Kidney (tissue), 14 donors: ENCODE results near the gene CENPO. TPM values are rescaled to one million over a fixed set of nuclear protein-coding genes. Genes with fewer than 3 reads are reported as not detected.

Experiments
- DNase-seq, 5 donors: peaks; one replicate each; pipeline ENCODE4 v3.0.0-alpha.2; 2013 to 2020
- FAIRE-seq: peaks from 2 replicates; lab custom pipeline; 2012; peaks lifted over from hg19 to GRCh38; lab: Jason Lieb, UNC
- H3K27ac ChIP-seq, 2 donors: one replicate each; pipeline ENCODE4 v1.7.0; 2013; ENCODE audit warnings: low read depth in 2 of 2, low read length in 2 of 2, inconsistent platforms in 1 of 2
- H3K27me3 ChIP-seq: one replicate; pipeline ENCODE4 v1.7.1; 2013; ENCODE audit warnings: low read length, inconsistent platforms; ENCODE audit not compliant: control insufficient read depth, insufficient read depth
- H3K36me3 ChIP-seq, 3 donors: one replicate each; pipeline versions ENCODE4 v1.7.0 to v1.7.1; 2013; ENCODE audit warnings: low read length in 3 of 3, control low read depth in 1 of 3, inconsistent platforms in 1 of 3; ENCODE audit not compliant: insufficient read depth in 3 of 3, control insufficient read depth in 2 of 3
- H3K4me1 ChIP-seq, 3 donors: one replicate each; pipeline versions ENCODE4 v1.7.0 to v1.7.1; 2013; ENCODE audit warnings: low read length in 3 of 3, inconsistent platforms in 1 of 3, low read depth in 1 of 3; ENCODE audit not compliant: control insufficient read depth in 2 of 3, insufficient read depth in 2 of 3
- H3K4me3 ChIP-seq, 3 donors: one replicate each; pipeline versions ENCODE4 v1.7.0 to v1.8.1; 2013; ENCODE audit warnings: low read length in 3 of 3, control low read depth in 1 of 3, inconsistent platforms in 1 of 3
- H3K9ac ChIP-seq, 3 donors: one replicate each; pipeline versions ENCODE4 v1.7.0 to v1.7.1; 2013; ENCODE audit warnings: low read length in 3 of 3, control low read depth in 1 of 3, inconsistent platforms in 1 of 3
- H3K9me3 ChIP-seq, 3 donors: one replicate each; pipeline versions ENCODE4 v1.7.0 to v1.7.1; 2013; ENCODE audit warnings: low read length in 3 of 3, control low read depth in 1 of 3, inconsistent platforms in 1 of 3; ENCODE audit not compliant: control insufficient read depth in 2 of 3, insufficient read depth in 1 of 3
- intact Hi-C: fragments of 100-400 bp; cut with DNase I; formaldehyde crosslinking; loops from one replicate; pipeline ENCODE4 v1.11.1; 2022
- polyA plus RNA-seq: library from polyadenylated mRNA; stranded (reverse); fragments of 350-450 nt; fragmentation: Illumina TruSeq; extraction: RNeasy Lipid Tissue Mini Kit (QIAGEN cat#74804); gene quantifications from one replicate; pipeline ENCODE4 v1.2.3, GENCODE V29; 2014; ENCODE audit warnings: low read depth, low replicate concordance; ENCODE audit not compliant: insufficient read depth
- total RNA-seq: library from RNA; stranded (reverse); fragmentation: NEBNext Ultra II Directional; extraction: Animal tissue kit (Norgen Biotek cat#: 25700); gene quantifications from one replicate; pipeline ENCODE4 v1.2.1, GENCODE V29; 2021
- TF ChIP-seq, protein P1 (sequence below): IDR thresholded peaks from 3 replicates; pipeline ENCODE4 v1.5.1; 2012; ENCODE audit warnings: mild to moderate bottlenecking, moderate library complexity, borderline replicate concordance; ENCODE audit not compliant: insufficient read depth; ENCODE audit errors: extremely low read depth
- donor health status: control.
- donor health status: control.
- donor health status: control.
- donor health status: control.
- donor health status: control.
- donor health status: DM: yes; HTN: yes; CAD: no.
- donor health status: Normal renal cell carcinoma (clear cell type).

The CENPO gene
- total and polyA plus RNA-seq, 2 donors from 2014 or later = 1.5 to 5.7 TPM

DNA sequence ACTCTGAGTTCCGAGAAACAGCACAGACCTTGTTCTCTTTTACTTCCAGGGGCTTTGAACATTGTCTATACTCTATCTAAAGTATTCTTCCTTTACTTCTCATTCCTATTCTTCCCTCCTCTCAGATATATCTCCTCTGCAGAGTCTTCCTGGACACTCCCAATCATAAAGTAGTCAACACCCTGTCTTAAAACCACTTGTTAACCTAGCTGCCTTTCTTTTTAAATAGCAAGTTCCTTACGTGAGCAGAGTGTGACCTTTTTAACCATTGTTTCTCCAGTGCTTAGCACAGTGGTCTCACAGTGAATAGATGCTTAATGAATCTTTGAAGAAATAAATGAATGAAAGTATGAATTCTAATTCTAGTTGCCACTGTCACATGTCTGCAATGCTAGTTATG lies 47.4 kb upstream of the CENPO start:
- TF ChIP-seq, protein P1, sequence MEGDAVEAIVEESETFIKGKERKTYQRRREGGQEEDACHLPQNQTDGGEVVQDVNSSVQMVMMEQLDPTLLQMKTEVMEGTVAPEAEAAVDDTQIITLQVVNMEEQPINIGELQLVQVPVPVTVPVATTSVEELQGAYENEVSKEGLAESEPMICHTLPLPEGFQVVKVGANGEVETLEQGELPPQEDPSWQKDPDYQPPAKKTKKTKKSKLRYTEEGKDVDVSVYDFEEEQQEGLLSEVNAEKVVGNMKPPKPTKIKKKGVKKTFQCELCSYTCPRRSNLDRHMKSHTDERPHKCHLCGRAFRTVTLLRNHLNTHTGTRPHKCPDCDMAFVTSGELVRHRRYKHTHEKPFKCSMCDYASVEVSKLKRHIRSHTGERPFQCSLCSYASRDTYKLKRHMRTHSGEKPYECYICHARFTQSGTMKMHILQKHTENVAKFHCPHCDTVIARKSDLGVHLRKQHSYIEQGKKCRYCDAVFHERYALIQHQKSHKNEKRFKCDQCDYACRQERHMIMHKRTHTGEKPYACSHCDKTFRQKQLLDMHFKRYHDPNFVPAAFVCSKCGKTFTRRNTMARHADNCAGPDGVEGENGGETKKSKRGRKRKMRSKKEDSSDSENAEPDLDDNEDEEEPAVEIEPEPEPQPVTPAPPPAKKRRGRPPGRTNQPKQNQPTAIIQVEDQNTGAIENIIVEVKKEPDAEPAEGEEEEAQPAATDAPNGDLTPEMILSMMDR = no peak
- Histone ChIP-seq H3K4me3 (no peak overlapping the region), H3K27ac (no peak overlapping the region), H3K27me3 (no peaks in the 10 kb centered on the region), H3K36me3 (peaks cover 2 to 14% (median 12%) of the 10 kb centered on the region in 3 donors), H3K9me3 (no peaks in the 10 kb centered on the region), H3K4me1 (no peaks in the 10 kb centered on the region), H3K9ac (no peak overlapping the region)
- intact Hi-C loops = no loop called here
- DNase-seq (no peak), FAIRE-seq (no peak)

DNA sequence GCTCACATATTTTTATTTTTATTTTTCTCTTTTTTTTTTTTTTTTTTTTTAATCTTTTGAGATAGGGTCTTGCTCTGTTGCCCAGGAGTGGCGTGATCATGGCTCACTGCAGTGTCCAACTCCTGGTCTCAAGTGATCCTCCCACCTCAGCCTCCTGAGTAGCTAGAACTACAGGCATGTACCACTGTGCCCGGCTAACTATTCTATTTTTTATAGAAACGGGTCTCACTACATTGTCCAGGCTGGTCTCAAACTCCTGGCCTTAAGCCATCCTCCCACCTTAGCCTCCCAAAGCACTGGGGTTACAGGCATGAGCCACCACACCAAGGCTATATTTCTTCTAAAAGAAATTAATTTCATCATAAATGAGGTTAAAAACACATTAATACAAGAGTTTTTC lies 45.9 kb upstream of the CENPO start:
- Histone ChIP-seq H3K27me3 (no peaks in the 10 kb centered on the region), H3K9ac (no peak overlapping the region), H3K36me3 (peaks cover 0 to 16% (median 8%) of the 10 kb centered on the region in 3 donors), H3K27ac (no peak overlapping the region), H3K9me3 (no peaks in the 10 kb centered on the region), H3K4me3 (no peak overlapping the region), H3K4me1 (no peaks in the 10 kb centered on the region)
- FAIRE-seq = no peak
- TF ChIP-seq, protein P1 = no peak
- intact Hi-C loops = no loop called here
- DNase-seq = no peak

DNA sequence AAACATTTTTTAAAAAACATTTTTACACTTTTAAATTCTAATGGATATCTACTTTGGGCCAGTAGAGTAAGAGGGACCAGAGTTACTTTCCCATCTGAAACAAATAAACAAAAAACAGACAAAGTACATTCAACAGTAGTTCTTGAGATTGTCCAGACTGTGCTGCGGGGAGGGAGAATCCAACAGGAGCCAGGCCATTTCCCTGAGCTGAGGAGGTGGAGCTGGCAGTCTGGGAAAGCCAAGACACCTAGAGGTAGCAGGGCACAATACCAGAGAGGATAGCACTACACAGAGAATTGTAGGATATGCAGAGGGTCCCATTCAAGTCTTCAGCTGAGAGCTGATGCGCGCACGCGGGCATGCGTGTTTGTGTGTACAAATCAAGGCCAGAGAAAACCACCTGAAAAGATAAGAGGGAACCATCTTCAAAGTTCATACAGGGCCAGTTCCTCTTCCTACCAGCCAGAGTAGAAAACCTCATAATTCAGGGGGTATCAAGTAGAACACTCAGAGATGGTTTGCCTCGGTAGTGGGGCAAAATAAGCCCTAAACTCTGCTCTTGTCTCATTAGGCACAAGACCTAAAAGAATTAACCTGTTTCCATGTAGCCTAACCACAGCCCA lies 44.0 kb upstream of the CENPO start:
- intact Hi-C loops = no loop called here
- Histone ChIP-seq H3K9me3 (no peaks in the 10 kb centered on the region), H3K9ac (no peak overlapping the region), H3K36me3 (peaks cover 0 to 24% (median 19%) of the 10 kb centered on the region in 3 donors), H3K4me3 (no peak overlapping the region), H3K4me1 (no peaks in the 10 kb centered on the region), H3K27ac (no peak overlapping the region), H3K27me3 (no peaks in the 10 kb centered on the region)
- FAIRE-seq (no peak), DNase-seq (no peak)
- TF ChIP-seq, protein P1 = no peak
